Ecto neural progenitor cell (in vitro differentiated cells): Measurements from ENCODE around the gene TNS3.

Experiments
- DNase-seq: peaks from one replicate; pipeline ENCODE4 v3.0.0-alpha.2; 2018; ENCODE audit warnings: low spot score

The TNS3 gene

GRCh38 chr7:47405921-47406800 is 175.8 kb downstream of the TNS3 start:
- DNase-seq: no peak

- no peak for DNase-seq
Observed at GRCh38 chr7:47405286-47405904, 176.5 kb downstream of the TNS3 start.

GRCh38 chr7:47404010-47404409 is 177.9 kb downstream of the TNS3 start:
- DNase-seq: no peak

GRCh38 chr7:47402941-47403866 is 178.7 kb downstream of the TNS3 start:
- no peak for DNase-seq

- DNase-seq: no peak
Observed at GRCh38 chr7:47401611-47402570, 180.0 kb downstream of the TNS3 start.

GRCh38 chr7:47400741-47401206 is 181.1 kb downstream of the TNS3 start:
- DNase-seq: no peak

- DNase-seq: no peak
Observed at GRCh38 chr7:47400001-47400400, 181.9 kb downstream of the TNS3 start.

- no peak for DNase-seq
Observed at GRCh38 chr7:47394751-47395252, 187.1 kb downstream of the TNS3 start.

- no peak for DNase-seq
Observed at GRCh38 chr7:47394216-47394615, 187.7 kb downstream of the TNS3 start.

- no peak for DNase-seq
Observed at GRCh38 chr7:47393406-47393805, 188.5 kb downstream of the TNS3 start.

GRCh38 chr7:47392241-47392759 is 189.6 kb downstream of the TNS3 start:
- DNase-seq: no peak

- DNase-seq: no peak
Observed at GRCh38 chr7:47391726-47392125, 190.2 kb downstream of the TNS3 start.

GRCh38 chr7:47390914-47391313 is 191.0 kb downstream of the TNS3 start:
- DNase-seq: no peak

- DNase-seq: no peak
Observed at GRCh38 chr7:47389923-47390630, 191.8 kb downstream of the TNS3 start.

- no peak for DNase-seq
Observed at GRCh38 chr7:47389171-47389922, 192.6 kb downstream of the TNS3 start.

GRCh38 chr7:47387506-47387905 is 194.4 kb downstream of the TNS3 start:
- DNase-seq: no peak

- DNase-seq: no peak
Observed at GRCh38 chr7:47386273-47386835, 195.6 kb downstream of the TNS3 start.

- no peak for DNase-seq
Observed at GRCh38 chr7:47385536-47386125, 196.3 kb downstream of the TNS3 start.
